Fibroblast of villous mesenchyme (primary cell): ENCODE results near the gene GFOD1. TPM values are rescaled to one million over a fixed set of nuclear protein-coding genes. Genes with fewer than 3 reads are reported as not detected.

Experiments used
- DNase-seq: peaks from one replicate; pipeline ENCODE4 v3.0.0-alpha.2; 2010; ENCODE audit warnings: low read depth
- H3K4me3 ChIP-seq: 2 replicates; pipeline ENCODE4 v1.5.1; 2011; ENCODE audit warnings: low read depth, mild to moderate bottlenecking, low read length
- total RNA-seq: library from RNA; depleted of rRNA; stranded (reverse); fragments of >200 nt; gene quantifications from 2 replicates; pipeline ENCODE4 v1.2.3, GENCODE V29; 2012
- TF ChIP-seq, protein P1 (sequence below): IDR thresholded peaks from 2 replicates; pipeline ENCODE4 v1.5.1; 2012; ENCODE audit warnings: low read depth, mild to moderate bottlenecking, low read length; ENCODE audit not compliant: insufficient read depth

The GFOD1 gene
- total RNA-seq, 1 donor: 4.7 TPM

DNA sequence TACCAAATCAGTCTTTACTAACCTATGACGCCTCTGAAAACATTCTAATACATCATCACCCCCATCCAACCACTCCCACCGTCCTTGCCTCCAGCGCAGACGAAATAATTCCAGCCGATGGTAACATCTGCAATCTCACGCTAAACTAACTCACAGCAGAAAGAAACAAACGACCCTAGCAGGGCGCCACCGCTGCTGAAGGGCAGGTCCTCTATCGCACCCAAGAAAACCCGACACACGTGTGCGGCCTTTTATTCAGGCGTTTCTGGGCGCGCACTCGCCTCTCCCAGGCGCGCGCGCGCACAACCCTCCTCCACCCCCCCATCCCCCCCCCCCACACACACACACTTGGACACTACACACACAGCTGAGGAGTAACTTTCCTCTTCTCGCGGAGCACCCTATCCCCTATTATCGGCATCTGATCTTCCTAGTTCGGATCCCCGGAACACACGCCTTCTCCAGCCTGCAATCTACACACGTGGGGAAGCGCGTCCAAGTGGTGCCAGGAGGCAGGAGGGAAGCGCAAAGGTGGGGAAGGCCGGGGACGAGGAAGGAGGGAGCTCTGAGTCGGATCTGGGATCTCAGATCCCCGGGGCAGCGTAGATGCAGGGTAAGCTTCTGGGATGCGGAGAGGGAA lies 1.4 kb downstream of the GFOD1 start:
- peak; percentile 51 for DNase-seq
- peak overlapping the region; percentile 82 for H3K4me3 ChIP-seq
- TF ChIP-seq, protein P1, sequence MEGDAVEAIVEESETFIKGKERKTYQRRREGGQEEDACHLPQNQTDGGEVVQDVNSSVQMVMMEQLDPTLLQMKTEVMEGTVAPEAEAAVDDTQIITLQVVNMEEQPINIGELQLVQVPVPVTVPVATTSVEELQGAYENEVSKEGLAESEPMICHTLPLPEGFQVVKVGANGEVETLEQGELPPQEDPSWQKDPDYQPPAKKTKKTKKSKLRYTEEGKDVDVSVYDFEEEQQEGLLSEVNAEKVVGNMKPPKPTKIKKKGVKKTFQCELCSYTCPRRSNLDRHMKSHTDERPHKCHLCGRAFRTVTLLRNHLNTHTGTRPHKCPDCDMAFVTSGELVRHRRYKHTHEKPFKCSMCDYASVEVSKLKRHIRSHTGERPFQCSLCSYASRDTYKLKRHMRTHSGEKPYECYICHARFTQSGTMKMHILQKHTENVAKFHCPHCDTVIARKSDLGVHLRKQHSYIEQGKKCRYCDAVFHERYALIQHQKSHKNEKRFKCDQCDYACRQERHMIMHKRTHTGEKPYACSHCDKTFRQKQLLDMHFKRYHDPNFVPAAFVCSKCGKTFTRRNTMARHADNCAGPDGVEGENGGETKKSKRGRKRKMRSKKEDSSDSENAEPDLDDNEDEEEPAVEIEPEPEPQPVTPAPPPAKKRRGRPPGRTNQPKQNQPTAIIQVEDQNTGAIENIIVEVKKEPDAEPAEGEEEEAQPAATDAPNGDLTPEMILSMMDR: no peak

- peak overlapping the region; percentile 82 for H3K4me3 ChIP-seq
- no peak for DNase-seq
- TF ChIP-seq, protein P1: no peak
Measured at GRCh38 chr6:13485303-13485702, 2.1 kb downstream of the GFOD1 start.

DNA sequence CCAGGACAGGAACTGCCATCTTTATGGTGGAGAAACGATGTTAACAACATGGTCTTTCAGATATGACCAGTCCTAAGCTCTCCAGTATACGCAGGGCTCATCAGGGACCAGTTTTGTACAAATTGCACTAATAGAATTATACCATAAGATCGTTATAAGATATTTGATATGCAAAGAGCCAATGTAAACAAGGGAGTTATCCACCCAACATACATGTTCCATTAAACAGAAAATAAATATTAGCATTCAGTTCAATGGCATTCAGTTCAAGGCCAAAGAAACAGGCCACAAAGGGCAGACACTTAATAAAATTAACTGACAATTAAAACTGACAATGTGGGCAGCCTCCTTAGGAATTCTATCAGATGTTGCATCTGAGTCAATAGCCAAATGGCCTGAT lies 2.6 kb downstream of the GFOD1 start:
- no peak for DNase-seq
- TF ChIP-seq, protein P1: no peak
- H3K4me3 ChIP-seq: peak overlapping the region; percentile 82

GRCh38 chr6:13484138-13484708 lies 3.2 kb downstream of the GFOD1 start:
- H3K4me3 ChIP-seq: no peak overlapping the region
- TF ChIP-seq, protein P1: no peak
- DNase-seq: no peak

GRCh38 chr6:13480631-13481501 lies 6.5 kb downstream of the GFOD1 start:
- DNase-seq: no peak
- H3K4me3 ChIP-seq: no peak overlapping the region
- TF ChIP-seq, protein P1: no peak

DNA sequence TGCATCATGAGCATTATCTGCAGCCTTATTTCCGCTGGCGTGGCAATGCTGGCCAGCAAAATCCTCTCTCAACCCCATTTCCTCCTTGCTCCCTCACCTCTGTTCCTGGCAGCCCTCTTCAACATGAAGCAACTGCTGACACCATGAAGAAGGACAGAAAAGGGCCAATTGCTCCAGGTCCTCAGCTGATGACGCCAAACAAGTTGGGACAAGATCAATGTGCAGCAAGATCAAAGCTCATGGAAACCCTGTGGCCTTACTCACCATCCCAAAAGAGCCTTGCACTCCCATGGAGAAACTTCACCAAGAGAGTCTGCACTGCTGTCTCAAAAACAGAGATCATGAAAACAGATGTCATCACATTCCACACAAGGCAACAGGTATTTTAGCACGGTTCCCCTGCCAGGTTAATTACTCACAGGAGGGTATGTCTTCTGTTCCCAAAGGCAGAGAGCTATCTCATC lies 7.4 kb downstream of the GFOD1 start:
- no peak overlapping the region for H3K4me3 ChIP-seq
- TF ChIP-seq, protein P1: no peak
- DNase-seq: no peak
